ENCODE data around the gene TESK2. TPM values are rescaled to one million over a fixed set of nuclear protein-coding genes. Genes with fewer than 3 reads are reported as not detected.

The TESK2 gene
- total RNA-seq, 1 experiment from 2014 or later = 1.4 TPM

DNA sequence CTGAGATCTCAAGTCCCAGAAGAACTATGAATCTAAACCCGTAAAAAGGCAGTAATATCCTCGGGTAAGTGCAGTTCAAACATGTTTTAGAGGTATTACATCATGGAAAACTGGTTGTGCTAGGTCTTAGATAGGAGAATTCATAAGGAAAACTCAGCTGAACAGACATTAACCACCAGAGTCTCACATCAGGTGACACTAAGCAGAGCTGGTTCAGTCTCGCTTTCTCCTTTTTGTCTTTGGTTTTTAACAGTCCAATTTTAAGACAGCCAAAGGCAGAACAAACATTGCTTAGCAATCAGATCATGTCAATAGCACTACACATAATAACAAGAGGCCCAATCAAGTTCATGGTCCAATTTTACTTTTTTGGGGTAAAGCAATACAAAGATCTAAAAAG, 87.7 kb downstream of the TESK2 start:
- no peak overlapping the region for H3K27ac Mint-ChIP-seq (ENCODE audit: low read depth, unreplicated experiment)
- no TSS peak for BruUV-seq (replicated peaks)
- intact Hi-C loops (cut with micrococcal nuclease) = no loop called here
- no peaks in the 10 kb centered on the region for H3K4me1 Mint-ChIP-seq (ENCODE audit: insufficient read depth, unreplicated experiment)
- ChIA-PET CTCF (interaction anchor here (0.7 kb wide), 2 partner anchors 18 to 466 kb away, joined by 3 to 4 read pairs; no protein-coding TSS in a partner anchor), POLR2A (no interaction called here)
- H3K27me3 Mint-ChIP-seq (ENCODE audit: insufficient read depth, unreplicated experiment) = no peaks in the 10 kb centered on the region
- H3K36me3 Mint-ChIP-seq (ENCODE audit: insufficient read depth, unreplicated experiment) = no peaks in the 10 kb centered on the region
- DNase-seq (ENCODE audit: unreplicated experiment) = no peak
- TF ChIP-seq, protein P1, sequence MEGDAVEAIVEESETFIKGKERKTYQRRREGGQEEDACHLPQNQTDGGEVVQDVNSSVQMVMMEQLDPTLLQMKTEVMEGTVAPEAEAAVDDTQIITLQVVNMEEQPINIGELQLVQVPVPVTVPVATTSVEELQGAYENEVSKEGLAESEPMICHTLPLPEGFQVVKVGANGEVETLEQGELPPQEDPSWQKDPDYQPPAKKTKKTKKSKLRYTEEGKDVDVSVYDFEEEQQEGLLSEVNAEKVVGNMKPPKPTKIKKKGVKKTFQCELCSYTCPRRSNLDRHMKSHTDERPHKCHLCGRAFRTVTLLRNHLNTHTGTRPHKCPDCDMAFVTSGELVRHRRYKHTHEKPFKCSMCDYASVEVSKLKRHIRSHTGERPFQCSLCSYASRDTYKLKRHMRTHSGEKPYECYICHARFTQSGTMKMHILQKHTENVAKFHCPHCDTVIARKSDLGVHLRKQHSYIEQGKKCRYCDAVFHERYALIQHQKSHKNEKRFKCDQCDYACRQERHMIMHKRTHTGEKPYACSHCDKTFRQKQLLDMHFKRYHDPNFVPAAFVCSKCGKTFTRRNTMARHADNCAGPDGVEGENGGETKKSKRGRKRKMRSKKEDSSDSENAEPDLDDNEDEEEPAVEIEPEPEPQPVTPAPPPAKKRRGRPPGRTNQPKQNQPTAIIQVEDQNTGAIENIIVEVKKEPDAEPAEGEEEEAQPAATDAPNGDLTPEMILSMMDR (IDR thresholded peaks at IDR 0.05; ENCODE audit: unreplicated experiment) = no peak
- no peaks in the 10 kb centered on the region for H3K9me3 Mint-ChIP-seq (ENCODE audit: unreplicated experiment)
- no peak overlapping the region for H3K4me3 Mint-ChIP-seq (ENCODE audit: unreplicated experiment)

DNA sequence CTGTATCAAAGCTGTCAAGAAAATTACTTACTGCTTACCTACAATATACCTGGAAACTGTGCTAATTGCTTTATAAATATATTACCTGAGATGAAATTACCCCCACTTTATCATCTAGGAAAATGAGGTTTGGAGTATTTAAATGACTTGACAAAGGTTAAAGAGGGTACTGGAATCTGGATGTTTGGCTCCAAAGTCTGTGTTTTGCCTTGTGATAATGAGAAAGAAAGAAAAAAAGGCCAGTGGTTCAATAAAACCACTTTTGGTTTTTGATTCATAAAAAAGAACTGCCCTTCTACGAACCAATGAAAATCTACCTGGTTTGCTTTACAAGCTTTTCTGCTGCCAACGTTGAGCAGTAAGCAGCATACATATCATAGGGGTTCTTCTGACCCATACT, 89.4 kb downstream of the TESK2 start:
- Mint-ChIP-seq H3K9me3 (ENCODE audit: unreplicated experiment) (no peaks in the 10 kb centered on the region), H3K27ac (ENCODE audit: low read depth, unreplicated experiment) (no peak overlapping the region), H3K4me3 (ENCODE audit: unreplicated experiment) (no peak overlapping the region), H3K27me3 (ENCODE audit: insufficient read depth, unreplicated experiment) (no peaks in the 10 kb centered on the region), H3K36me3 (ENCODE audit: insufficient read depth, unreplicated experiment) (no peaks in the 10 kb centered on the region), H3K4me1 (ENCODE audit: insufficient read depth, unreplicated experiment) (no peaks in the 10 kb centered on the region)
- ChIA-PET POLR2A (interaction anchor here (0.5 kb wide), 1 partner anchor 78 kb away, joined by 3 read pairs; no protein-coding TSS in a partner anchor), CTCF (interaction anchor here (0.6 kb wide), 2 partner anchors 10 to 100 kb away, joined by 3 read pairs; no protein-coding TSS in a partner anchor)
- intact Hi-C loops (cut with micrococcal nuclease) = no loop called here
- no peak for DNase-seq (ENCODE audit: unreplicated experiment)
- TF ChIP-seq, protein P1 (IDR thresholded peaks at IDR 0.05; ENCODE audit: unreplicated experiment) = no peak
- BruUV-seq (replicated peaks) = no TSS peak

DNA sequence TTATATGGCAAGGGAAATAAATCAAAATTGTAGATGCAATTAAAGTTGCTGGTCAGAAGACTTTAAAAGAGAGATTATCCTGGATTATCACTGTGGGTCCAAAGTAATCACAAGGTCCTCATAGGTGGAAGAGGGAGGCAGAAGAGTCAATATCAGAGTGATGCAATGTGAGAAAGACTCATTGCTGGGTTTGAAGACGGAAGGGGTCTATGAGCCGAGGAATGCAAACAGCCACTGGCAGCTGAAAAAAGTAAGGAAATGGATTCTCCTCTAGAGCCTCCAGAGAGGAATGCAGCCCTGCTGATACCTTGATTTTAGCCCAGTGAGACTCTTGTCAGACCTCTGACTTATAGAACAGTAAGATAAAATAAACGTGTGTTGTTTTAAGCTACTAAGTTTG, 90.9 kb downstream of the TESK2 start:
- no TSS peak for BruUV-seq (replicated peaks)
- Mint-ChIP-seq H3K4me3 (ENCODE audit: unreplicated experiment) (no peak overlapping the region), H3K4me1 (ENCODE audit: insufficient read depth, unreplicated experiment) (peaks cover 2% of the 10 kb centered on the region), H3K36me3 (ENCODE audit: insufficient read depth, unreplicated experiment) (no peaks in the 10 kb centered on the region), H3K27ac (ENCODE audit: low read depth, unreplicated experiment) (no peak overlapping the region), H3K9me3 (ENCODE audit: unreplicated experiment) (no peaks in the 10 kb centered on the region), H3K27me3 (ENCODE audit: insufficient read depth, unreplicated experiment) (no peaks in the 10 kb centered on the region)
- ChIA-PET POLR2A (no interaction called here), CTCF (no interaction called here)
- intact Hi-C loops (cut with micrococcal nuclease) = no loop called here
- TF ChIP-seq, protein P1 (IDR thresholded peaks at IDR 0.05; ENCODE audit: unreplicated experiment) = no peak
- DNase-seq (ENCODE audit: unreplicated experiment) = no peak

DNA sequence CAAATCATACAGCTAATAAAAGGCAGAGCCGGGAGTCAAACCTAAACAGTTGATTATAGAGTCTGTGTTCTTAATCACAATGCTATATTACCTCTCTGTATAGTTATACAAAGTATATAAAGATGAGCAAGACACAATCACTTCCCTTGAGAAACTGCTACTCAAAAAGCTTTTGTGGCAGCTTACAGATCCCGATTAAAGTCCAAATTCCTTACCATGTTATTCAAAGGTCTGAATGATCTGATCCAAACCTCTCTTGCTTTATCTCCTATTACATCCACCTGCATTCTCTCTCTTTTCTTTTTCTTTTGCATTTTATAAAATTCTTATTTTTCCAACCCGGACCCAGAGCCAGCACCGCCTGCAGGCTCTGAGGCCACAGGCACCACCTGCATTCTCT, 93.7 kb downstream of the TESK2 start:
- ChIA-PET POLR2A (no interaction called here), CTCF (no interaction called here)
- Mint-ChIP-seq H3K4me3 (ENCODE audit: unreplicated experiment) (no peak overlapping the region), H3K27ac (ENCODE audit: low read depth, unreplicated experiment) (no peak overlapping the region), H3K27me3 (ENCODE audit: insufficient read depth, unreplicated experiment) (no peaks in the 10 kb centered on the region), H3K4me1 (ENCODE audit: insufficient read depth, unreplicated experiment) (peaks cover 6% of the 10 kb centered on the region), H3K36me3 (ENCODE audit: insufficient read depth, unreplicated experiment) (no peaks in the 10 kb centered on the region), H3K9me3 (ENCODE audit: unreplicated experiment) (no peaks in the 10 kb centered on the region)
- intact Hi-C loops (cut with micrococcal nuclease) = no loop called here
- no peak for DNase-seq (ENCODE audit: unreplicated experiment)
- no TSS peak for BruUV-seq (replicated peaks)
- TF ChIP-seq, protein P1 (IDR thresholded peaks at IDR 0.05; ENCODE audit: unreplicated experiment) = no peak
